ENCODE data around the gene DLG5. TPM values are rescaled to one million over a fixed set of nuclear protein-coding genes. Genes with fewer than 3 reads are reported as not detected.

The DLG5 gene
- total and polyA plus RNA-seq, 10 of the 15 experiments (the other 5 are each of a cell fraction or from before 2014, with no cell fraction given): 0.18 to 6.6 (median 2.7) TPM

GRCh38 chr10:77940627-77941026 is 14.1 kb upstream of the DLG5 start (continued):
- TF ChIP-seq JUND (IDR thresholded peaks at IDR 0.05; ENCODE audit: low read depth, low read length): no peak
- no peak for TF ChIP-seq SMC3 (IDR thresholded peaks at IDR 0.05; ENCODE audit: borderline replicate concordance, low read length)
- TF ChIP-seq NFYA (IDR thresholded peaks at IDR 0.05; ENCODE audit: borderline replicate concordance, low read depth, low read length): no peak
- TF ChIP-seq CBX5 (IDR thresholded peaks at IDR 0.05; ENCODE audit: low read depth): no peak
- no peak for TF ChIP-seq HDAC2 (IDR thresholded peaks at IDR 0.05)
- TF ChIP-seq SP1 (IDR thresholded peaks at IDR 0.05; ENCODE audit: low read depth, low read length): no peak
- no peak for TF ChIP-seq JUNB (IDR thresholded peaks at IDR 0.05)
- TF ChIP-seq PKNOX1 (IDR thresholded peaks at IDR 0.05): no peak
- TF ChIP-seq ZZZ3 (IDR thresholded peaks at IDR 0.05; ENCODE audit: control insufficient read depth, insufficient read length, low read depth): no peak

GRCh38 chr10:77940225-77940624 is 13.7 kb upstream of the DLG5 start:
- RAD21 ChIA-PET (ENCODE audit: unreplicated experiment): no interaction called here
- DNase-seq (ENCODE audit: low read depth, low spot score): no peak
- Histone ChIP-seq H2AFZ (ENCODE audit: control insufficient read depth, low read depth, low read length) (no peak overlapping the region), H3K79me2 (ENCODE audit: control insufficient read depth, insufficient read depth, low read length) (no peaks in the 10 kb centered on the region), H3K9me3 (replicated peaks; ENCODE audit: control insufficient read depth, insufficient read depth, low read length) (no peaks in the 10 kb centered on the region), H3K27me3 (replicated peaks in 1 of 2; ENCODE audit: control insufficient read depth in 2 of 2, insufficient read depth in 2 of 2, low read length in 1 of 2) (no peaks in the 10 kb centered on the region), H3K27ac (ENCODE audit: control insufficient read depth, insufficient read depth) (no peak overlapping the region), H3K36me3 (ENCODE audit: control insufficient read depth in 2 of 2, insufficient read depth in 2 of 2, low read length in 1 of 2) (no peaks in the 10 kb centered on the region), H3K9ac (ENCODE audit: control insufficient read depth, insufficient read depth, low read length) (no peak overlapping the region), H3K4me3 (no peak overlapping the region), H3K4me1 (ENCODE audit: control insufficient read depth, insufficient read depth, low read length) (no peaks in the 10 kb centered on the region), H4K20me1 (ENCODE audit: control insufficient read depth, insufficient read depth) (no peaks in the 10 kb centered on the region), H3K4me2 (ENCODE audit: control insufficient read depth, insufficient read depth) (no peak overlapping the region)
- WGBS (ENCODE audit: insufficient coverage, insufficient replicate concordance, low lambda C conversion rate, missing lambda C conversion rate): 50% methylated on average over 2 of the region's 2 CpGs
- POLR2A ChIA-PET: no interaction called here
- intact Hi-C loops (cut with micrococcal nuclease; ENCODE audit: unreplicated experiment): no loop called here
- no peak for ATAC-seq
- FAIRE-seq: no peak
- TF ChIP-seq HDAC2 (IDR thresholded peaks at IDR 0.05) (no peak), IRF3 (IDR thresholded peaks at IDR 0.05) (no peak), LARP7 (IDR thresholded peaks at IDR 0.05) (no peak), ZNF384 (IDR thresholded peaks at IDR 0.05; ENCODE audit: borderline replicate concordance, low read depth, low read length) (no peak), BHLHE40 (IDR thresholded peaks at IDR 0.05; ENCODE audit: borderline replicate concordance in 1 of 2, low read depth in 2 of 2, low read length in 1 of 2) (no peak), MEF2A (IDR thresholded peaks at IDR 0.05; ENCODE audit: insufficient read depth, low read depth, low read length) (no peak)
- CTCF ChIA-PET: interaction anchor here (1.3 kb wide), 1 partner anchor 94 kb away, joined by 4 read pairs; no protein-coding TSS in a partner anchor
- in situ Hi-C loops (cut with MboI): no loop called here
- SMC1A ChIA-PET (ENCODE audit: uncharacterized antibody, unreplicated experiment): no interaction called here
- no TSS peak for BruUV-seq (replicated peaks)
